Activated CD8-positive, alpha-beta memory T cell treated with anti-CD3 and anti-CD28 coated beads, Interleukin-2, amount 50 U/mL, for 4 hours (primary cell): ENCODE measurements around the gene MYH11.
"Not testable (repeated sequence)": the region's sequence is repeated elsewhere in the genome, so short reads cannot be mapped to it uniquely, and the experiment has no call there.

Source experiments
- DNase-seq: peaks from one replicate; pipeline ENCODE4 v3.0.0-alpha.2; 2020

Gene MYH11

DNA sequence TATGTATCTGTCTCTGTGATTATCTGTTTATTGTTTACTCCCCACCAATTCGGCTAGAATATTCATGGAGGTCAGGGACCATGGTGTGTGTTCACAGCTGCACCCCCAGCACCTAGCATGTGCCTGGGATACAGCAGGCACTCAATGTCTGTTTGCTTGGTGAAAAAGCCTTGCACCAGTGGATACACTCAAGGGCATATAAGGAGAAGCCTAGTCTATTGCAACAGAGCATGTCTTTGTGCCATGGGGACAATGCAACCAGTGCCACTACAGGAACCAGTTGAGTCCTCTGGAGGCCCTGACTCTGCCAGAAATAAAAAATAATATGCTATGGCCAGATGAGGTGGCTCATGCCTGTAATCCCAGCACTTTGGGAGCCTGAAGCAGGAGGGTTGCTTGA is 113.2 kb downstream of the MYH11 start:
- no peak for DNase-seq

DNA sequence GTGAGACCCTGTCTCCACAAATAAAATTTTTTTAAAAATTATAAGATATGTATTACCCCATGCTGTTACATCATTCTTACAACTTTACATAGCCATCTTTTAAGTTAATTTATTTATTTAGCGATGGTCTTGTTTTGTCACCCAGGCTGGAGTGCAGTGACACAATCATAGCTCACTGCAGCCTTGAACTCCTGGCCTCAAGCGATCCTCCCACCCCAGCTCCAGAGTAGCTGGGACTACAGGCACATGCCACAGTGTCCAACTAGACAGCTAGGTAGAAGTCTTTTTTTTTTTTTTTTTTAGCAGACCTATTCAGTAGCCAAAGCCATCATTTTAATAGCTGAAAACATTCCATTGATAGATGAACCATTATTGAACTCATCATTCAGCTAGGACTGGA is 114.1 kb downstream of the MYH11 start:
- DNase-seq: no peak

DNA sequence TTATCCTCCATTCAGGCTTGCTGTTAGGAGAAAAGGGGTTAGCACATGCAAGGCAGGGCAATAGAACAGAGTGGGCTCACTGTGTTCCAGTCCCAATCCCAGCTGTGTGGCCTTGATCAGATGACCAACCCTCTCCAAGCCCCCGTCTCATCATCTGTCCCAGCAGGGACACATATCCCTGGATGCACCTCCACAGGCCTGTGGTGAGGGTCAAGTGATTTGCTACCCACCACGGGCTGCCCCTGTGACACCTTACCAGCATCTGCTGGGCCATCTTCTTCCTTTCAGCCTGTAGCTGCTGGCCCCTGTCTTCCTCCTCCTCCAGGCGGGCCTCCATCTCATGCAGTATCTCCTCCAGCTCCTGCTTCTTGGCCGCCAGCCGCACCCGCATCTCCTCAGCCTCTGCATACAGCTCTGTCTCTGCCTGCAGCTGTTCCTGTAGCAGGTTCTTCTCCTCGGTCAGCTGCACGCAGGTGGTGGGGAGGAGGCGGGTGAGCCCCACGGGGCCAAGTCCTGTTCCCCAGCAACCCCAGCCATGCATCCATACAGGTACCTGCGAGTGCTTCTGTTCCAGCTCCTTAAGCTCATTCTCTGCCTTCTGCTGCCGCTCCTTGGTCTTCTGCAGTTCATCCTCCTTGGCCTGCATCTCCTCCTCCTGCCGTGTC is 115.5 kb downstream of the MYH11 start:
- no peak for DNase-seq

GRCh38 chr16:15739950-15740349 is 116.9 kb downstream of the MYH11 start:
- no peak for DNase-seq

DNA sequence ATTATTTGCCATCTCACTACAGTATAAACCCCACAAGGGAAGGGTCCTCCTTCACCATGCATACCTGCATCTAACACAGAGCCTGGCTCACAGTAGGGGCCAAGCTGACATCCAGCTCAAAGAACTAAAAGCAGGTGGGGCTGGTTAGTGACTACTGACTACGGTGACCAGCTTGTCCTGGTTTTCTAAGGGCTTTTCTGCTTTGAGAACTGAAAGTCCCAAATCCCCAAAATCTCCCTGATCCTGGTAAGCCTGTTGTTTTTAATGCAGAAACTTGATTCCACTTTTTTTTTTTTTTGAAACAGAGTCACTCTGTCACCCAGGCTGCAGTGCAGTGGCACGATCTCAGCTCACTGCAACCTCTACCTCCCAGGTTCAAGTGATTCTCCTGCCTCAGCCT is 117.4 kb downstream of the MYH11 start:
- DNase-seq: no peak

GRCh38 chr16:15737140-15737644 is 119.6 kb downstream of the MYH11 start:
- DNase-seq: no peak

DNA sequence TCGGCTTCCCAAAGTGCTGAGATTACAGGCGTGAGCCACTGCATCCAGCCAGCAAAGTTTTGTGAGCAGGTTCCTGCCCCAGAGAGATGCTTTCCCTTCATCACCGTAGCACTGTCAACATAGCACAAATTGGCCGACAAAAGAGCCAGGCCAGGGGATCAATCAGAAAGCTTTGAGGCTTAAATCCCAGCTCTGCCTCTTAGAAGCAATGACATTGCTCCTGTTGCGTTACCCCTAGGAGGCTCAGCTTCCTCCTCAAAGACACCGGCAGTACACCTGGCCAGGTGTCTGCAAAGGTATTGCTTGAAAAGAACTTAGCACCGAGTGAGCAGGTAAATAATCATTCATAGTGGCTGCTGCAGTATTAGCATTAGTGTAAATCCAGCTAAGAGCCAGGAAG is 120.3 kb downstream of the MYH11 start:
- no peak for DNase-seq

DNA sequence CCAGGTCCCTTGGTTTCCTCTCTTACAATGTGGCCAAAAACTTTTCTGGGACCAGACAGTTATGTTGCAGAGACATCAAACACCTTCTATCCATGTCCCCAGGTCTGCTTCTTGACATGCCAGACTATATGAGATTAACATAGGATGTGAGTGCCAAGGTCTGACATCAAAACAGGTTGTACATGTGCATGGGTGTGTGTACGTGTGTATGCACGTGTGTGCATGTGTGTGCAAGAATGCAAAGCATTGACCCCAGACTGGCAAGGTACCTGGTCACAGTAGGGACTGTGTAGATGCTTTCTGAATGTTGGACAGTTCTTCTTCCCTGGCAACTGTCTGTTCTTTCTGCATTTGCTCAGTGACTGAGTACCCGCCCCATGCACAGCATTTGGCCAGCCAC is 121.2 kb downstream of the MYH11 start:
- no peak for DNase-seq

- no peak for DNase-seq
Measured at GRCh38 chr16:15732416-15732815, 124.4 kb downstream of the MYH11 start.

DNA sequence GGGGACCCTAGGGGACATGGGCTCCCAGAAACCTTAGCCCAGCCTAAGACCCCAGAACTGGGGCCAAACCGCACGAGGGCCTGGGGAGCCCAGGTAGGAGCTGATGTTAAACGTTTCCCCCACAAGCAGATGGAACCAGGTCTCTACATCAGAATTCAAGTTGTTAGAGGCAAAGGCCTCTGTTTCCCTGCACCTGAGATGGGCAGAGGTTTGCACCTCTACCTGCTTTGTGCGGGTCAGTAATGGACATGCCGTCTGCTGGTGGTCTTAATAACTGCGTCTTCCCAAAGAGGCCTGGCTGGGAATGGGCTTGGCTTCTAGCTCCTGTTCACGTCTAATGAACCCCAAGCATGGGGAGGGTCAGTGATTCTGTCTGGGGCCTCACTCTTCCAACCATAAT is 127.7 kb downstream of the MYH11 start:
- DNase-seq: no peak

- not testable (repeated sequence) for DNase-seq
Measured at GRCh38 chr16:15727697-15728096, 129.1 kb downstream of the MYH11 start.

GRCh38 chr16:15726715-15727114 is 130.1 kb downstream of the MYH11 start:
- DNase-seq: no peak

DNA sequence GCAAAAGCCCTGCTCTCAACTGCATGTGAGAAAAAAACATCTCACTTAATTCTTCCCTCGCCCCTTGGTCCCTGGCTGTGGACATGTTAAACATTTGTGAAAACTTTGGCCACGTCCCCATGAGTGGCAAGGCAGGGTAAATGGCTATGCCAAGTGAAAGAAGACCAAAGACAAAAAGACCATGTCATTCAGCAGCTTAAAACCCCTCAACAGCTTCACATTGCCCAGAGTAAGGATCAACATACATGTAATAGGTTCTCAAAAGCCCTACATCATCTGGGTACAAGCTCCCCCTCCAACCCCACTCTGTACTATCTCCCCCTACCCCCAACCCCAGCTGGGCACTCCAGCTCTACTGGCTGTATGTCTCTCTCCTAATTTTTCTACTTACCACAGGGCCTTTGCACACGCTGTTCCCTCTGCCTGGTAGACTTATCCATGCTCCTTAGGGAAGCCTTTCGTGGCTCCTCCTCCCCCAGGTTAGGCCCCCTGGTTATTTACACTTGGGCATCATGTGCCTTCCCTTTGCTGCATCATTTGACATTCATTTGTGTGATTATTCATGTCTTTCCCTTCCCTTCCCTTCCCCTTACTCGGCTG is 131.1 kb downstream of the MYH11 start:
- no peak for DNase-seq

- no peak for DNase-seq
Measured at GRCh38 chr16:15723808-15724207, 133.0 kb downstream of the MYH11 start.

DNA sequence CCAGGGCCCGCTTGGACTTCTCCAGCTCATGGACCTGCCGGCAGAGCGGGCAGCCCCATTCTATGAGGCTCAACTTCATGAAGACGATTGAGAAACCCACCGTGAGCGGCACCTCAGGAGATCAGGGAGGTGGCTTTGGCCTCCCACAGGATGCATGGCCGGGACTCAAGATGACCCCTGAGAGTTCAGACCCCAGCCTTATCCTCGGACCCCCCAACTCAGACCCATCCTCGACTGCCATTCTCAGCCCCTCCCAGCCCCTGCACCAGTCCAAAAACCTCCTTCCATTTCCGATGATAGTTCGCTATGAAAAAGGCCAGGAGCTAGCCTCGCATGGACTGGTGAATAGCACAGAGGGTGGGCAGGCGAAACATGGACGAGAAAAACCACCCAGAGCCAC is 135.8 kb downstream of the MYH11 start:
- no peak for DNase-seq

GRCh38 chr16:15716694-15717447 is 140.0 kb downstream of the MYH11 start:
- DNase-seq: no peak

DNA sequence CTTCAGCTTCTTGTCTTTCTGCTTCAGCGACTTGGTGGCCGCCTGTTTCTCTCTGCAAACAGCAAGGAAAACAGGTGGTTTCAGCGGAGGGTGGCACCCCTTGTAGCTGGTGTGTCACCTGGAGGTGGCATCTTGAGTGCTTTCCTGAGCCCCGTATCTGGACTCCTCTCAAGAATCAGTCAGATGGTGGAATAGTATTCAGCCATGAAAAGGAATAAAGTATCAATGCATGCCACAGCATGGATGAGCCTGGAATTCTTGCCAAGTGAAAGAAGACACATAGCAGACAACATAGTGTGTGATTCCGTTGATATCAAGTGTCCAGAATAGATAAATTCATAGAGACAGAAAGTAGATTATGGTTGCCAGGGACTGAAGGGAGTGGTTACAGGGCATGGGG is 141.6 kb downstream of the MYH11 start:
- DNase-seq: no peak

DNA sequence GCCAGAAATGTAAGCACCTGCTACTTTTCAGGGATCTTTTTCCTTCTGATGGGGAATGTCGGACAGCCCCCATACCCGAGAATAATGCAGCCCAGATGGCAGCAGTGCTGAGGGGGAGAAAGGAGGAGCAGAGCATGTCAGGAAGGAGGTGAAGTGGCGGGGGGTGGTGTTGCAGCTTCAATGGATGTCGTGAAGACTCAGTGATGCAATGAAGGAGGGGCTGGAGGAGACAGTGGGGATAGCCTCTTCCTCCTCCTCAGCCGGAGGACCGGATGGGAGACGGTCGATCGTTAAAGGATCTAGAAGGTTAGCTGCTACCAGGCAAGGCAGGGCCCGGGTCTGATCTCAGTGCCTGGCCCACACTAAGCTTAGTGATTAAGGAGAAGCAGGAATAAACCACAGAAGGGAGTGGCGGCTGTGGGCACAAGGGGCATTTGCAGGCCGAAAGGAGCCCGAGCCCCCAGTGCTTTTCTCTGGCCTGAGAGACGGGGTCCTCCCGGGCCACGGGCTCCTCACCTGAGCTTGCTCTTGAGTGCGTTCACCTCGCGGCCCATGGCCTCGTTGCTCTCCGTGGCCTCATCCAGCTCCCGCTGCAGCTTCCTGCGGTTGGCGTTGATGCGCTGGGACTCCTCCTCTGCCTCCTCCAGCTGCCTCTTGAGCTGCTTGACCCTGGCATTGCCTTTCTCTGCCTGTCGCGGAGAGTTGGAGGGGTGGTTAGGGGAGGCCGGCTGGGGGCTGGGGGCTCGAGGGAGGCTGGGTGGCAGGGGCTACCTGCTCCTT is 142.2 kb downstream of the MYH11 start:
- no peak for DNase-seq

GRCh38 chr16:15708997-15709396 is 147.8 kb downstream of the MYH11 start:
- no peak for DNase-seq

DNA sequence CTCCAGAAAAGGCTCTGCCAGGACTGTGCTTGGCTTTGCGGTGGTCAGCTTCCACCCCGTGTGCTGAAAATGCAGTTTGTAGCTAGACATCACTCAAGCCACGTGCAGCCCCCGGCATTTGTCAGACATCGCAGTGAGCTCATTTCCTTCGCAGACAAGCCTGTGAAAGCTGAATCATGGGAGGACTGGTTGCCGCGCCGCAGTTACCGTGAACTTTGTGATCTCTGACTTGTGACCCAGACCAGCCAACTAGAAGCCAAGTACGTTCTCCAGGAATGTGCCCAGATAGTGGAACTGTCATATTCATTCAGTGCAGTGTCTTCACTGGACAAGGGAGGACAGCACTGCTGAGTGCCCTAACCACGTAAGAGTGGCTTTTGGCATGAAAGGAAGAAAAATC is 148.7 kb downstream of the MYH11 start:
- DNase-seq: no peak

DNA sequence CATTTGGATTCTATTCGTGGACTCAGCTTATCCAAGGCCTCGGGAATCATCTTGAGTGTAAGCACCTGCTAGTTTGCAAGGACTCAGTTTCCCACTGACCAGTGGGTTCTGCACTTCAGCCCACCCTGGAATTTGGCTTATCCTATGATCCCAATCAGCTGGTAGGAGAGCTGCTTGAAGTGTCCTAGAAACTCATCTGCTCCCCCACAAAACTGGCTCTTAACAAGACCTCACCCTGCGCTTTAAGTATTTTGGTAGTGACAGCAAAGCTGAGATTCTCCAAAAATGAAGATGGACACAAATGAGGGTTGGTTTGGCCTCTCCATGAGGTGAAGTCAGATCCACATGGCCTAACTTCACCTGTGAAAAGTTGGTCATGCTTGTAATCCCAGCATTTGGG is 149.5 kb downstream of the MYH11 start:
- DNase-seq: no peak

DNA sequence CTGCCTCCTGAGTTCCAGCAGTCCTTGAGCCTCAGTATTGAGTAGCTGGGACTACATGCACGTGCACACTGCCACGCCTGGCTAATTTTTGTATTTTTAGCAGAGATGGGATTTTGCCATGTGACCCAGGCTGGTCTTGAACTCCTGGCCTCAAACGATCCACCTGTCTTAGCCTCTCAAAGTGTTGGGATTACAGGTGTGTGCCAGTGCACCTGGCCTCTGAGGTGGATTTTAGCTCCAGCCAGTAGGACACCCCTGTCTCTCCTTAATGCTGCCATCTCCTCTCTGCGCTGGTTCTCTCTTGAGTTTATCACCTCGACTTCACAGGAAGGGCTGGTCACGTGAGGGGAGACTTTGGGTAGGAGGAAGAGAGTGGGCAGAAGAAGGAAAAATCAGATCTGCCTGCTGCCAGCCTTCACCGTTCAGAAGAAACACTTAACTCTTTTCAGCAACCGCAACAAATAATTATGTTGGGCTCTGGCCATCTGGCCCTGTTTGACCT is 151.7 kb downstream of the MYH11 start:
- no peak for DNase-seq

GRCh38 chr16:15704545-15704987 is 152.3 kb downstream of the MYH11 start:
- peak; percentile 79 for DNase-seq
